ENCODE data around the gene PHF21B. TPM values are rescaled to one million over a fixed set of nuclear protein-coding genes. Genes with fewer than 3 reads are reported as not detected.

Gene PHF21B
- total and polyA plus RNA-seq, 2 experiments from 2014 or later: 20.6 to 149 TPM

DNA sequence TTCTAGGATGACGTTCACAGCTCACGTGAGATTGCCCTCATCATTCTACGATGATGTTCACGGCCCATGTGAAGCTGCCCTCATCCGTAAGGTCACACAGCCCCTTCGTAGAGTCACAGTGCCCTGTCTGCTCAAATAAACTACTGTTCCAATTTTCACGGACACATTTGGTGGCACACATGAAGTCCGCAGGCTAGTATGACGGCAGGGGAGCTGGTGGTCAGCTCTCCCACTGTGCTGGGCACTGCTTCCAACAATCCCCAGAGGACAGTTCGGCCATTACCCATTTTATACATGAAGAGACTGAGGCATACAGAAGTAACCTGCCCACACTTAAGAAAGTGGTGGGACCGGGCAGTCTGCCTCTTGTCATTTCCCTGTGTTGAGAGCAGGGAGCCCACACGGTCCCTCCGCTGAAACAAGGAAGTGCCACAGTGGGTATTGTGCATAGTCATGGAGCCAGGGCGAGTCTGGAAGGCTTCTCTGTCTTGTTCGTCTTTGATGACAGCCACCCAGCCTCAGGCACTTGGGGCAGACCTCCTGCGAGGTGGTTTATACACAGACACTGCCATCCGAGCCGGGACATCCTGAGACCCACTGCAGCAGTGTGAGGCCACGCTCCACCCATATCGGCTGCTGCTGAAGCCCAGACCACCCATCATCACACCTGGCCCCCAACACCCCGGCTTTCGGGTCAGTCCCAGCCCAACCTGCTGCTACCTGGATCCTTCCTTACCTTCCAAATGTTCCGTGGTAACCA, 114.3 kb downstream of the PHF21B start (continued):
- TF ChIP-seq, protein P1, sequence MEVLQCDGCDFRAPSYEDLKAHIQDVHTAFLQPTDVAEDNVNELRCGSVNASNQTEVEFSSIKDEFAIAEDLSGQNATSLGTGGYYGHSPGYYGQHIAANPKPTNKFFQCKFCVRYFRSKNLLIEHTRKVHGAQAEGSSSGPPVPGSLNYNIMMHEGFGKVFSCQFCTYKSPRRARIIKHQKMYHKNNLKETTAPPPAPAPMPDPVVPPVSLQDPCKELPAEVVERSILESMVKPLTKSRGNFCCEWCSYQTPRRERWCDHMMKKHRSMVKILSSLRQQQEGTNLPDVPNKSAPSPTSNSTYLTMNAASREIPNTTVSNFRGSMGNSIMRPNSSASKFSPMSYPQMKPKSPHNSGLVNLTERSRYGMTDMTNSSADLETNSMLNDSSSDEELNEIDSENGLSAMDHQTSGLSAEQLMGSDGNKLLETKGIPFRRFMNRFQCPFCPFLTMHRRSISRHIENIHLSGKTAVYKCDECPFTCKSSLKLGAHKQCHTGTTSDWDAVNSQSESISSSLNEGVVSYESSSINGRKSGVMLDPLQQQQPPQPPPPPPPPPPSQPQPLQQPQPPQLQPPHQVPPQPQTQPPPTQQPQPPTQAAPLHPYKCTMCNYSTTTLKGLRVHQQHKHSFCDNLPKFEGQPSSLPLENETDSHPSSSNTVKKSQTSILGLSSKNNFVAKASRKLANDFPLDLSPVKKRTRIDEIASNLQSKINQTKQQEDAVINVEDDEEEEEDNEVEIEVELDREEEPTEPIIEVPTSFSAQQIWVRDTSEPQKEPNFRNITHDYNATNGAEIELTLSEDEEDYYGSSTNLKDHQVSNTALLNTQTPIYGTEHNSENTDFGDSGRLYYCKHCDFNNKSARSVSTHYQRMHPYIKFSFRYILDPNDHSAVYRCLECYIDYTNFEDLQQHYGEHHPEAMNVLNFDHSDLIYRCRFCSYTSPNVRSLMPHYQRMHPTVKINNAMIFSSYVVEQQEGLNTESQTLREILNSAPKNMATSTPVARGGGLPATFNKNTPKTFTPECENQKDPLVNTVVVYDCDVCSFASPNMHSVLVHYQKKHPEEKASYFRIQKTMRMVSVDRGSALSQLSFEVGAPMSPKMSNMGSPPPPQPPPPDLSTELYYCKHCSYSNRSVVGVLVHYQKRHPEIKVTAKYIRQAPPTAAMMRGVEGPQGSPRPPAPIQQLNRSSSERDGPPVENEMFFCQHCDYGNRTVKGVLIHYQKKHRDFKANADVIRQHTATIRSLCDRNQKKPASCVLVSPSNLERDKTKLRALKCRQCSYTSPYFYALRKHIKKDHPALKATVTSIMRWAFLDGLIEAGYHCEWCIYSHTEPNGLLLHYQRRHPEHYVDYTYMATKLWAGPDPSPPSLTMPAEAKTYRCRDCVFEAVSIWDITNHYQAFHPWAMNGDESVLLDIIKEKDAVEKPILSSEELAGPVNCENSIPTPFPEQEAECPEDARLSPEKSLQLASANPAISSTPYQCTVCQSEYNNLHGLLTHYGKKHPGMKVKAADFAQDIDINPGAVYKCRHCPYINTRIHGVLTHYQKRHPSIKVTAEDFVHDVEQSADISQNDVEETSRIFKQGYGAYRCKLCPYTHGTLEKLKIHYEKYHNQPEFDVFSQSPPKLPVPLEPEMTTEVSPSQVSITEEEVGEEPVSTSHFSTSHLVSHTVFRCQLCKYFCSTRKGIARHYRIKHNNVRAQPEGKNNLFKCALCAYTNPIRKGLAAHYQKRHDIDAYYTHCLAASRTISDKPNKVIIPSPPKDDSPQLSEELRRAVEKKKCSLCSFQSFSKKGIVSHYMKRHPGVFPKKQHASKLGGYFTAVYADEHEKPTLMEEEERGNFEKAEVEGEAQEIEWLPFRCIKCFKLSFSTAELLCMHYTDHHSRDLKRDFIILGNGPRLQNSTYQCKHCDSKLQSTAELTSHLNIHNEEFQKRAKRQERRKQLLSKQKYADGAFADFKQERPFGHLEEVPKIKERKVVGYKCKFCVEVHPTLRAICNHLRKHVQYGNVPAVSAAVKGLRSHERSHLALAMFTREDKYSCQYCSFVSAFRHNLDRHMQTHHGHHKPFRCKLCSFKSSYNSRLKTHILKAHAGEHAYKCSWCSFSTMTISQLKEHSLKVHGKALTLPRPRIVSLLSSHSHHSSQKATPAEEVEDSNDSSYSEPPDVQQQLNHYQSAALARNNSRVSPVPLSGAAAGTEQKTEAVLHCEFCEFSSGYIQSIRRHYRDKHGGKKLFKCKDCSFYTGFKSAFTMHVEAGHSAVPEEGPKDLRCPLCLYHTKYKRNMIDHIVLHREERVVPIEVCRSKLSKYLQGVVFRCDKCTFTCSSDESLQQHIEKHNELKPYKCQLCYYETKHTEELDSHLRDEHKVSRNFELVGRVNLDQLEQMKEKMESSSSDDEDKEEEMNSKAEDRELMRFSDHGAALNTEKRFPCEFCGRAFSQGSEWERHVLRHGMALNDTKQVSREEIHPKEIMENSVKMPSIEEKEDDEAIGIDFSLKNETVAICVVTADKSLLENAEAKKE (CRISPR knock-in tag; IDR thresholded peaks at IDR 0.05): no peak

DNA sequence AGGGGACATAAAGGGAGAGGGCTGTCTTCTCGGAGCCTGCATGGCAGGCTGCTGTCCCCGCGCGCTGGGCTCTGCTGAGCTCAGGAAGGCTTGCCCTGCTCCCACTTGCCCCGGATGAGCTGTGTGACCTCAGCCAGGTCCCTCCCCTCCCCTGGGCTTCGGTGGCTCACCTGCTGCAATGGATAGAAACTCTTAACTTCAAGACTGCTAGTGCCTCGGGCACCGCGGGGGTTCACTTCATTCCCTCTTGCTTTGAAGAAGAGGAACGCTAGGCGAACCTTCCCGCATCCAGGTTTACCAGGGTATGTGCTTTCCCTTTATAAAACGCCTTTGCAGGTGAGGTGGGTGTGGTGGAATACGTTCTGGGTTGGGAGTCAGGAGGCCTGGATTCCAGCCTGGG, 115.0 kb downstream of the PHF21B start:
- TF ChIP-seq NANOG (IDR thresholded peaks at IDR 0.05; ENCODE audit: borderline replicate concordance): no peak
- TF ChIP-seq EZH2phosphoT487 (IDR thresholded peaks at IDR 0.05; ENCODE audit: unreplicated experiment): no peak
- TF ChIP-seq, protein P1 (CRISPR knock-in tag; IDR thresholded peaks at IDR 0.05): no peak
- TF ChIP-seq, protein P2, sequence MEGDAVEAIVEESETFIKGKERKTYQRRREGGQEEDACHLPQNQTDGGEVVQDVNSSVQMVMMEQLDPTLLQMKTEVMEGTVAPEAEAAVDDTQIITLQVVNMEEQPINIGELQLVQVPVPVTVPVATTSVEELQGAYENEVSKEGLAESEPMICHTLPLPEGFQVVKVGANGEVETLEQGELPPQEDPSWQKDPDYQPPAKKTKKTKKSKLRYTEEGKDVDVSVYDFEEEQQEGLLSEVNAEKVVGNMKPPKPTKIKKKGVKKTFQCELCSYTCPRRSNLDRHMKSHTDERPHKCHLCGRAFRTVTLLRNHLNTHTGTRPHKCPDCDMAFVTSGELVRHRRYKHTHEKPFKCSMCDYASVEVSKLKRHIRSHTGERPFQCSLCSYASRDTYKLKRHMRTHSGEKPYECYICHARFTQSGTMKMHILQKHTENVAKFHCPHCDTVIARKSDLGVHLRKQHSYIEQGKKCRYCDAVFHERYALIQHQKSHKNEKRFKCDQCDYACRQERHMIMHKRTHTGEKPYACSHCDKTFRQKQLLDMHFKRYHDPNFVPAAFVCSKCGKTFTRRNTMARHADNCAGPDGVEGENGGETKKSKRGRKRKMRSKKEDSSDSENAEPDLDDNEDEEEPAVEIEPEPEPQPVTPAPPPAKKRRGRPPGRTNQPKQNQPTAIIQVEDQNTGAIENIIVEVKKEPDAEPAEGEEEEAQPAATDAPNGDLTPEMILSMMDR (conservative IDR thresholded peaks at IDR 0.05; ENCODE audit: low read depth in 2 of 2): no peak
- no peak for TF ChIP-seq EZH2 (IDR thresholded peaks at IDR 0.05; ENCODE audit: low read depth, unreplicated experiment)
- peaks cover 27% of the 10 kb centered on the region for H3K36me3 Mint-ChIP-seq (ENCODE audit: low read depth)
- peaks cover 10% of the 10 kb centered on the region for H3K27me3 Mint-ChIP-seq (ENCODE audit: insufficient read depth, low read depth, poor library complexity)
- H3K4me3 ChIP-seq: no peak overlapping the region
- no peak overlapping the region for H3K4me2 ChIP-seq
- H3F3A ChIP-seq (replicated peaks; ENCODE audit: low read depth): peaks cover 6% of the 10 kb centered on the region; the same call in 1 of the 2 replicates
- no peaks in the 10 kb centered on the region for H3K9me3 Mint-ChIP-seq
- DNase-seq (ENCODE audit: low spot score) (no peak), ATAC-seq (peak; percentile 21; the same call in 2 of the 3 replicates)
- H3K79me2 ChIP-seq (replicated peaks; ENCODE audit: insufficient read depth): no peaks in the 10 kb centered on the region
- peaks cover 6% of the 10 kb centered on the region; the same call in 1 of the 3 replicates for H3K4me1 Mint-ChIP-seq
- H3K36me3 ChIP-seq (ENCODE audit: insufficient read depth): no peaks in the 10 kb centered on the region
- H4K20me1 ChIP-seq (replicated peaks; ENCODE audit: insufficient read depth): peaks cover 9% of the 10 kb centered on the region
- H3K4me3 Mint-ChIP-seq: no peak overlapping the region
- no peak overlapping the region; the same call in 1 of the 2 replicates for H3K27ac Mint-ChIP-seq
- H3K9me2 ChIP-seq (ENCODE audit: insufficient read depth): no peaks in the 10 kb centered on the region
- no peaks in the 10 kb centered on the region for H3K27me3 ChIP-seq (ENCODE audit: insufficient read depth)
- no peak overlapping the region for H3K27ac ChIP-seq (ENCODE audit: low read depth)
- no peaks in the 10 kb centered on the region; the same call in 1 of the 2 replicates for H3K4me1 ChIP-seq (ENCODE audit: insufficient read depth)
- no peak overlapping the region for H2AFZ ChIP-seq
